GM12875 (cell line): ENCODE measurements around the gene NFIX.
A peak's percentile ranks its signal among the peaks of the same experiment; 100 is the strongest.

ENCODE experiments used
- H3K4me3 ChIP-seq: one replicate; pipeline ENCODE4 v1.5.1; 2011; ENCODE audit warnings: low read depth, low read length, control low read depth
- TF ChIP-seq, protein P1 (sequence below): IDR thresholded peaks from 2 replicates; pipeline ENCODE4 v1.5.1; 2011; ENCODE audit warnings: low read depth, mild to moderate bottlenecking, control low read depth, inconsistent platforms, low read length, moderate library complexity, borderline replicate concordance; ENCODE audit not compliant: insufficient read depth

The NFIX gene

DNA sequence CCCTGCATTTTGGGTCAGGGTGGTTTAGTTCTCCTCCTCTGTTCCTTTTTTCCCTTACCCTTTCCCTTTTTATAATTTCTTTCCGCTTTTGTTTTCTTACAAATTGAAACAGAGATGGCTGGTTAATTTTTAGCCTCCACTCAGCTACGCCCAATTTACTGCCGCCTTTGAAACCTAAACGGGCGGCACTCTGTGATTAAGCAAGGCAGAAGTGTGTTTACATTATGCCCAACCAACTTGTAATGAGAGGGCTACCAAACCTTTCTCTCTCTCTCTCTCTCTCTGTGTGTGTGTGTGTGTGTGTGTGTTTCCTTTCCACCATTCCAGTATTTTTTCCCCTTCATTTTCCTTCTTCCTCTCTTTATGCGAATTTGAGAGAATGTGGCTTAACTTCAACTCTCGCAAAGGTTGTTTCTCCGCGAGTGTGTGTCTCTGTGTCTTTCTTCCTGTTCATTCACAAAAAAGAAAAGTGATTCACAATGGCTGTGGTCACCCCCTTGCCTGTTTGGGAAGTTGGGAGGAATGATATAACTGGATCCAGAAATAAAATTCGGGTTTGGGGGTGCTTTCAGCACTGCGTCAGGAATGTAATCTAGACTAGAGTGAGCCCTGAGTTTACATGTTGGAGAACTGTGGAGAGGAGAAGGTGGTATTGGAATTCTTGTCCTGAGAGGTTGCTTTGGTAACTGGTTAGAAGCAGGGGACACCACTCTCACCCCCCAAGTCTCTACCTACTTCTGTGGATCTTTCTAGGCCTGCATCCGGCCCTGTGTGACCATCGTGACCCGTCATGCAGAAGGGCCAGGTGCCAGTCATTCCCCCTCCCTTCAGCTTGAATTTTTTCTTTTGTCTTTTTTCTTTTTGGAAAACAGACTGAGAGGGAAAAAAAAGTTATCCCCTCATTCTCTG is 31.4 kb downstream of the NFIX start:
- no peak overlapping the region for H3K4me3 ChIP-seq
- TF ChIP-seq, protein P1, sequence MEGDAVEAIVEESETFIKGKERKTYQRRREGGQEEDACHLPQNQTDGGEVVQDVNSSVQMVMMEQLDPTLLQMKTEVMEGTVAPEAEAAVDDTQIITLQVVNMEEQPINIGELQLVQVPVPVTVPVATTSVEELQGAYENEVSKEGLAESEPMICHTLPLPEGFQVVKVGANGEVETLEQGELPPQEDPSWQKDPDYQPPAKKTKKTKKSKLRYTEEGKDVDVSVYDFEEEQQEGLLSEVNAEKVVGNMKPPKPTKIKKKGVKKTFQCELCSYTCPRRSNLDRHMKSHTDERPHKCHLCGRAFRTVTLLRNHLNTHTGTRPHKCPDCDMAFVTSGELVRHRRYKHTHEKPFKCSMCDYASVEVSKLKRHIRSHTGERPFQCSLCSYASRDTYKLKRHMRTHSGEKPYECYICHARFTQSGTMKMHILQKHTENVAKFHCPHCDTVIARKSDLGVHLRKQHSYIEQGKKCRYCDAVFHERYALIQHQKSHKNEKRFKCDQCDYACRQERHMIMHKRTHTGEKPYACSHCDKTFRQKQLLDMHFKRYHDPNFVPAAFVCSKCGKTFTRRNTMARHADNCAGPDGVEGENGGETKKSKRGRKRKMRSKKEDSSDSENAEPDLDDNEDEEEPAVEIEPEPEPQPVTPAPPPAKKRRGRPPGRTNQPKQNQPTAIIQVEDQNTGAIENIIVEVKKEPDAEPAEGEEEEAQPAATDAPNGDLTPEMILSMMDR, result no peak

DNA sequence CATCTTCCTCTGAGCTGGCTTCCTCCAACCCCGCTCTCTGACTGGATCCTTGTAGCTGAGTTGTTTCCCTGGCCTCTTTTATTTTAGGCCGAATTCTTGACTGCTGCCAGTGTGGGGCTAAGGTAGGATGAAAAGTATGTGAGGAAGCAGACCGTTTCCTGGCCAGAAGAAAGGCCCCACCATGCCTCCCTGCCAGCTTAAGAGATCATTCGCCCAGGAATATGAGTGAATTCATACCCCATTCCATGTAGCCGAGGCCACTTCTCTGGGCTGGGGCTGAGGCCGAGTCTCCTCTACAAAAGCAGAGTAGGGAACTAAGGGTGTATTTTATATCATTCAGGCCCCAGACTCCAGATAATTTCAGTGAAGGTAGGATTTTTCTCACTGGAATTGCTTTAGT is 32.3 kb downstream of the NFIX start:
- TF ChIP-seq, protein P1, result no peak

GRCh38 chr19:13028027-13028426 is 32.8 kb downstream of the NFIX start:
- no peak overlapping the region for H3K4me3 ChIP-seq
- TF ChIP-seq, protein P1, result no peak

More for the DNA sequence above, 32.3 kb downstream of the NFIX start:
- H3K4me3 ChIP-seq, result no peak overlapping the region

DNA sequence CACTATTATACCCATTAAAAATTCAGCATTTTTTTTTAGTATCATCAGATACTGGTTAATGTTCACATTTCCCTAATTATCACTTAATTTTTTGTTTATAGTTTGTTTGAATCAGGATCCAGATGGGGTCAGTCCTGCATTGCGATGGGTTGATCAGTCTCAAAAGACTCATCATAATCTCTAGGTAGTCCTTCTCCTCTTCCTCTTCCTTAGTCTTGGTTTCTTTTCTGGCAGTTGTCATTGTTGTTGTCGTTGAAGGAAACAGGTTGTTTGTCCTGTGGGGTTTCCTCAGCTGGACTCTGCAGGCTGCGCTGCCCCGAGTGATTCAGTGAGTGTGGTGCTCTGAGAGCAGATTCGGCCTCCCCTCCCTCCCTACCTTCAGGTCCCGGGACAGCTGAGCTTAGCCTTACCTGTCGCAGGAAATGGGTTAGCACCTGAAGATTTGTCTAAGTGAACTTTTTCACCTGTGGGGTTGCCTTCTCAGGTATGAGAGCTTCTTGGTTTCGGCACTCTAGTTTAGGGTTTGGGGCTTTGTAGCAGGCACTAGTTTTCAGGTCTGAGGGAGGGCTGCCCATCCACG is 34.1 kb downstream of the NFIX start:
- TF ChIP-seq, protein P1, result no peak
- H3K4me3 ChIP-seq, result no peak overlapping the region

GRCh38 chr19:13029893-13030292 is 34.6 kb downstream of the NFIX start:
- TF ChIP-seq, protein P1, result peak; percentile 60

GRCh38 chr19:13031917-13032623 is 36.8 kb downstream of the NFIX start:
- no peak overlapping the region for H3K4me3 ChIP-seq
- TF ChIP-seq, protein P1, result no peak

More at GRCh38 chr19:13029893-13030292, 34.6 kb downstream of the NFIX start:
- no peak overlapping the region for H3K4me3 ChIP-seq

DNA sequence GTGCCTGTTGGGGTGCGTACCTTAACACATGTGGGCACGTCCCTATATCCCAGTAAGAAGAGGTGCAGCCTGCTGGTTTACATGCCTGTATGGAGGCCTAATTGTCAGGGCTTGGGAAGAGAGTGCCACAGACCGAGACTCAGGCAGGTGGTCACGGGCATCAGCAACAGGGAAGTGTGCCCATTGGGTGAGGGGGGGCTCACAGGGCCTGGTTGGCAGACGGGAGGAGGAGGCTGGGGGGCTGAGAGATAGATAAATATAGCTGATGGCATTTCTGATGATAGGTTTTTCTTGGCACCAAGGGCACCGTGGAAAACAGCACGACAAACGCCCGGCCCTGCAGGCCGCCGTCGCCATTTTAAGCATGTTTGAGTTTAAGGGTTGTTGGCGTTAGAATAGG is 37.6 kb downstream of the NFIX start:
- TF ChIP-seq, protein P1, result no peak
- H3K4me3 ChIP-seq, result no peak overlapping the region
